ENCODE measurements around the gene TMEM175. TPM values are rescaled to one million over a fixed set of nuclear protein-coding genes. Genes with fewer than 3 reads are reported as not detected.
"Not testable (repeated sequence)": the region's sequence is repeated elsewhere in the genome, so short reads cannot be mapped to it uniquely, and the experiment has no call there.

TMEM175 gene
- total and polyA plus RNA-seq, 12 donors: 15.6 to 49.6 (median 19.0) TPM

- H3K4me1 ChIP-seq: peaks cover 0 to 50% (median 6%) of the 10 kb centered on the region in 9 donors
- DNase-seq (no peak), ATAC-seq (no peak)
- intact Hi-C loops (cut with DNase I): no loop called here
- no peak overlapping the region for H3K4me3 ChIP-seq
- no peak overlapping the region for H3K27ac ChIP-seq
- no peaks in the 10 kb centered on the region for H3K27me3 ChIP-seq
- H3K9me3 ChIP-seq: peaks cover 0 to 4% (median 0%) of the 10 kb centered on the region in 11 donors
- H3K36me3 ChIP-seq: peaks cover 0 to 6% (median 0%) of the 10 kb centered on the region in 9 donors
- 96 to 98% methylated on average over 2 of the region's 2 CpGs for WGBS, 2 donors
- TF ChIP-seq, protein P1, sequence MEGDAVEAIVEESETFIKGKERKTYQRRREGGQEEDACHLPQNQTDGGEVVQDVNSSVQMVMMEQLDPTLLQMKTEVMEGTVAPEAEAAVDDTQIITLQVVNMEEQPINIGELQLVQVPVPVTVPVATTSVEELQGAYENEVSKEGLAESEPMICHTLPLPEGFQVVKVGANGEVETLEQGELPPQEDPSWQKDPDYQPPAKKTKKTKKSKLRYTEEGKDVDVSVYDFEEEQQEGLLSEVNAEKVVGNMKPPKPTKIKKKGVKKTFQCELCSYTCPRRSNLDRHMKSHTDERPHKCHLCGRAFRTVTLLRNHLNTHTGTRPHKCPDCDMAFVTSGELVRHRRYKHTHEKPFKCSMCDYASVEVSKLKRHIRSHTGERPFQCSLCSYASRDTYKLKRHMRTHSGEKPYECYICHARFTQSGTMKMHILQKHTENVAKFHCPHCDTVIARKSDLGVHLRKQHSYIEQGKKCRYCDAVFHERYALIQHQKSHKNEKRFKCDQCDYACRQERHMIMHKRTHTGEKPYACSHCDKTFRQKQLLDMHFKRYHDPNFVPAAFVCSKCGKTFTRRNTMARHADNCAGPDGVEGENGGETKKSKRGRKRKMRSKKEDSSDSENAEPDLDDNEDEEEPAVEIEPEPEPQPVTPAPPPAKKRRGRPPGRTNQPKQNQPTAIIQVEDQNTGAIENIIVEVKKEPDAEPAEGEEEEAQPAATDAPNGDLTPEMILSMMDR (IDR thresholded peaks at IDR 0.05): no peak
Observed at GRCh38 chr4:917992-918391, 14.3 kb upstream of the TMEM175 start.

DNA sequence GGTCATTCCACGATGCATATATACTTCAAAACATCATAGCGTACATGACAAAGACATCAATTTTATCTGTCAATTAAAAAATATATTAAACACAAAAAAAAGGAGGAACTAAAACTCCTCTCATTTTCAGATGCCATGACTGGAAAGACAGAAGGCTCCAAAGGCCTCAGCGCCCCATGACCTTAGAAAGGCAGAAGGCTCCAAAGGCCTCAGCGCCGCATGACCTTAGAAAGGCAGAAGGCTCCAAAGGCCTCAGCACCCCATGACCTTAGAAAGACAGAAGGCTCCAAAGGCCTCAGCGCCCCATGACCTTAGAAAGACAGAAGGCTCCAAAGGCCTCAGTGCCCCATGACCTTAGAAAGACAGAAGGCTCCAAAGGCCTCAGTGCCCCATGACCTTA is 13.7 kb upstream of the TMEM175 start:
- H3K27me3 ChIP-seq; ATAC-seq; intact Hi-C loops (cut with DNase I); H3K36me3 ChIP-seq; H3K9me3 ChIP-seq; H3K4me3 ChIP-seq; DNase-seq; H3K27ac ChIP-seq: not testable (repeated sequence)
- peaks cover 0 to 56% (median 6%) of the 10 kb centered on the region in 9 donors for H3K4me1 ChIP-seq
- 88 to 91% methylated on average over 6 of the region's 6 CpGs for WGBS, 2 donors

GRCh38 chr4:919004-919680 is 13.1 kb upstream of the TMEM175 start:
- WGBS, 2 donors: 97% methylated on average over 14 to 15 of the region's 15 CpGs
- H3K27me3 ChIP-seq; H3K4me3 ChIP-seq; H3K27ac ChIP-seq; H3K9me3 ChIP-seq; intact Hi-C loops (cut with DNase I); DNase-seq; H3K36me3 ChIP-seq: not testable (repeated sequence)
- ATAC-seq: peak in 1 of 8 donors; percentile 34
- H3K4me1 ChIP-seq: peaks cover 0 to 62% (median 7%) of the 10 kb centered on the region in 9 donors

- WGBS, 2 donors: 95% methylated on average over 17 of the region's 17 CpGs
- DNase-seq: no peak
- H3K4me1 ChIP-seq: peaks cover 0 to 69% (median 21%) of the 10 kb centered on the region in 9 donors
- peaks cover 0 to 4% (median 0%) of the 10 kb centered on the region in 11 donors for H3K9me3 ChIP-seq
- no peak overlapping the region for H3K27ac ChIP-seq
- TF ChIP-seq, protein P1 (IDR thresholded peaks at IDR 0.05): no peak
- H3K36me3 ChIP-seq: peaks cover 0 to 8% (median 0%) of the 10 kb centered on the region in 9 donors
- no peak overlapping the region for H3K4me3 ChIP-seq
- intact Hi-C loops (cut with DNase I): no loop called here
- H3K27me3 ChIP-seq: no peaks in the 10 kb centered on the region
- no peak for ATAC-seq
Observed at GRCh38 chr4:921830-922331, 10.4 kb upstream of the TMEM175 start.

- peaks cover 0 to 8% (median 0%) of the 10 kb centered on the region in 9 donors for H3K36me3 ChIP-seq
- peak overlapping the region in 1 of 10 donors; percentile 47 for H3K27ac ChIP-seq
- intact Hi-C loops (cut with DNase I): no loop called here
- H3K27me3 ChIP-seq: no peaks in the 10 kb centered on the region
- TF ChIP-seq, protein P1 (IDR thresholded peaks at IDR 0.05): no peak
- ATAC-seq (peak in 2 of 8 donors; percentile 30 to 53), DNase-seq (no peak)
- 72 to 74% methylated on average over 18 of the region's 18 CpGs for WGBS, 2 donors
- H3K4me1 ChIP-seq: peaks cover 3 to 79% (median 40%) of the 10 kb centered on the region in 9 donors
- H3K9me3 ChIP-seq: no peaks in the 10 kb centered on the region
- H3K4me3 ChIP-seq: no peak overlapping the region
Observed at GRCh38 chr4:924107-925096, 7.9 kb upstream of the TMEM175 start.
